IMR-90 (cell line): Measurements from ENCODE around the gene MKRN2OS. TPM values are rescaled to one million over a fixed set of nuclear protein-coding genes. Genes with fewer than 3 reads are reported as not detected.
A peak's percentile ranks its signal among the peaks of the same experiment; 100 is the strongest.

Experiments
- ATAC-seq: fragments of 200-7000 bp; cut with Tn5 transposase; 2 replicates; pipeline ENCODE4 v1.9.1; 2020; ENCODE audit warnings: low read depth, mild to moderate bottlenecking, moderate library complexity
- BruUV-seq: library from RNA; stranded (reverse); fragments of 400-500 nt; replicated peaks from 2 replicates; lab custom pipeline; 2021; lab: Mats Ljungman, UMichigan
- CTCF ChIA-PET: fragments of 300-600 bp; formaldehyde crosslinking; extraction: SDS; loops from one replicate; lab custom pipeline; 2021; ENCODE audit warnings: antibody characterized with exemption; lab: Yijun Ruan, JAX
- POLR2A ChIA-PET: fragments of 300-600 bp; sonication (Branson Sonifier 250); formaldehyde crosslinking; loops from one replicate; lab custom pipeline; 2022; ENCODE audit warnings: antibody characterized with exemption; ENCODE audit not compliant: unreplicated experiment; lab: Charles Lee
- DNase-seq: peaks from one replicate; pipeline ENCODE4 v3.0.0; 2013
- H2AFZ ChIP-seq: replicated peaks from 2 replicates; pipeline ENCODE3; 2013; ENCODE audit warnings: low read length, mild to moderate bottlenecking; ENCODE audit not compliant: poor library complexity
- H2AK5ac ChIP-seq: 2 replicates; pipeline ENCODE4 v1.6.1; 2013; ENCODE audit warnings: low read depth, low read length, inconsistent platforms
- H2AK9ac ChIP-seq: replicated peaks from 2 replicates; pipeline ENCODE3; 2013; ENCODE audit warnings: mild to moderate bottlenecking, low read depth, low read length, moderate library complexity; ENCODE audit not compliant: poor library complexity
- H2BK120ac ChIP-seq: 2 replicates; pipeline ENCODE4 v1.6.1; 2013; ENCODE audit warnings: low read depth, low read length, inconsistent platforms
- H2BK15ac ChIP-seq: 3 replicates; pipeline ENCODE4 v1.6.1; 2013; ENCODE audit warnings: low read depth, low read length, inconsistent platforms
- H2BK20ac ChIP-seq: 2 replicates; pipeline ENCODE4 v1.6.1; 2013; ENCODE audit warnings: low read depth, mild to moderate bottlenecking, inconsistent platforms, low read length, moderate library complexity
- H2BK5ac ChIP-seq: 2 replicates; pipeline ENCODE4 v1.6.1; 2013; ENCODE audit warnings: mild to moderate bottlenecking, low read depth, low read length, inconsistent platforms; ENCODE audit not compliant: poor library complexity, severe bottlenecking
- H3K14ac ChIP-seq: replicated peaks from 2 replicates; pipeline ENCODE4 v1.6.1; 2013; ENCODE audit warnings: low read depth, low read length, inconsistent platforms
- H3K18ac ChIP-seq: 2 replicates; pipeline ENCODE4 v1.6.1; 2013; ENCODE audit warnings: low read depth, low read length, control low read depth
- H3K23ac ChIP-seq: 2 replicates; pipeline ENCODE4 v1.6.1; 2013; ENCODE audit warnings: low read depth, low read length, inconsistent platforms
- H3K27ac ChIP-seq: 2 replicates; pipeline ENCODE4 v1.5.1; 2013; ENCODE audit warnings: mild to moderate bottlenecking, control low read depth, low read length; ENCODE audit not compliant: insufficient read depth
- H3K27me3 ChIP-seq: 2 replicates; pipeline ENCODE4 v1.6.1; 2013; ENCODE audit warnings: low read length; ENCODE audit not compliant: control insufficient read depth, insufficient read depth
- H3K36me3 ChIP-seq: 2 replicates; pipeline ENCODE4 v1.6.1; 2013; ENCODE audit warnings: low read length, mixed read lengths; ENCODE audit not compliant: control insufficient read depth, insufficient read depth
- H3K4ac ChIP-seq: 2 replicates; pipeline ENCODE4 v1.6.1; 2013; ENCODE audit warnings: low read depth, low read length, inconsistent platforms
- H3K4me1 ChIP-seq: 2 replicates; pipeline ENCODE4 v1.6.1; 2013; ENCODE audit warnings: low read length, mixed read lengths; ENCODE audit not compliant: control insufficient read depth, insufficient read depth
- H3K4me2 ChIP-seq: 2 replicates; pipeline ENCODE4 v1.6.1; 2013; ENCODE audit warnings: low read depth, mild to moderate bottlenecking, control low read depth, low read length, moderate library complexity
- H3K4me3 ChIP-seq: 2 replicates; pipeline ENCODE4 v1.5.1; 2013; ENCODE audit warnings: low read depth, mild to moderate bottlenecking, control low read depth, low read length, moderate library complexity; ENCODE audit not compliant: insufficient read depth
- H3K56ac ChIP-seq: 2 replicates; pipeline ENCODE4 v1.6.1; 2013; ENCODE audit warnings: low read length, inconsistent platforms; ENCODE audit not compliant: insufficient read depth; ENCODE audit errors: extremely low read depth
- H3K79me1 ChIP-seq, 2 experiments: 2 replicates each; pipeline ENCODE4 v1.6.1; 2013; ENCODE audit warnings: low read length in 2 of 2, inconsistent platforms in 1 of 2, low read depth in 1 of 2
- H3K9ac ChIP-seq: 2 replicates; pipeline ENCODE4 v1.6.1; 2013; ENCODE audit warnings: low read depth, low read length, control low read depth
- H3K9me1 ChIP-seq: 2 replicates; pipeline ENCODE4 v1.6.1; 2013; ENCODE audit warnings: low read length, inconsistent platforms; ENCODE audit not compliant: insufficient read depth
- H3K9me3 ChIP-seq: 2 replicates; pipeline ENCODE4 v1.6.1; 2013; ENCODE audit warnings: low read length; ENCODE audit not compliant: control insufficient read depth, insufficient read depth
- H4K20me1 ChIP-seq: 2 replicates; pipeline ENCODE4 v1.6.1; 2013; ENCODE audit warnings: low read length, inconsistent platforms; ENCODE audit not compliant: insufficient read depth
- H4K5ac ChIP-seq: 2 replicates; pipeline ENCODE4 v1.6.1; 2013; ENCODE audit warnings: mild to moderate bottlenecking, low read depth, low read length, control low read depth
- H4K8ac ChIP-seq, 2 experiments: 2 replicates each; pipeline ENCODE4 v1.6.1; 2013; ENCODE audit warnings: low read depth in 2 of 2, low read length in 2 of 2, control low read depth in 1 of 2, inconsistent platforms in 1 of 2
- H4K91ac ChIP-seq: 2 replicates; pipeline ENCODE4 v1.6.1; 2013; ENCODE audit warnings: low read depth, low read length, inconsistent platforms; ENCODE audit not compliant: insufficient read depth
- CHD1 ChIP-seq: IDR thresholded peaks from 2 replicates; pipeline ENCODE4 v1.6.1; 2012; ENCODE audit warnings: low read depth, low read length, improper control_type of control experiment
- MAFK ChIP-seq: IDR thresholded peaks from 2 replicates; pipeline ENCODE4 v1.6.1; 2012; ENCODE audit warnings: low read depth, low read length, improper control_type of control experiment
- NFE2L2 ChIP-seq: fragments of 150-350 bp; IDR thresholded peaks from 2 replicates; pipeline ENCODE4 v1.6.1; 2016; ENCODE audit warnings: low read depth, mild to moderate bottlenecking, low read length
- WGBS, 2 experiments: methylation state at CpG; one replicate each; pipeline versions ENCODE4 v1.1.5 to v1.1.7; 2013; ENCODE audit warnings: missing lambda C conversion rate in 2 of 2; ENCODE audit not compliant: insufficient read length in 1 of 2; ENCODE audit errors: extremely low coverage in 2 of 2; 5-methylcytosine and 5-hydroxymethylcytosine counted together
- dilution Hi-C: fragments of 300-500 bp; cut with HindIII; formaldehyde crosslinking; loops from one replicate; pipeline ENCODE4 v1.14.3; 2018; ENCODE audit warnings: low sequenced_read_pairs; ENCODE audit not compliant: unreplicated experiment
- in situ Hi-C: fragments of 300-500 bp; cut with MboI; formaldehyde crosslinking; loops from 3 replicates; pipeline ENCODE4 v1.14.3; 2019; ENCODE audit warnings: low sequenced_read_pairs, inconsistent platforms, mixed read lengths
- intact Hi-C: fragments of 100-400 bp; cut with micrococcal nuclease; formaldehyde crosslinking; loops from 2 replicates; pipeline ENCODE4 v1.10.0; 2022
- polyA plus RNA-seq, 3 experiments: library from polyadenylated mRNA; depleted of rRNA; stranded (reverse); fragments of >200 nt; gene quantifications; 2 replicates each; pipeline ENCODE4 v1.2.3, GENCODE V29; 2012; ENCODE audit warnings: low replicate concordance in 1 of 3
- total RNA-seq: library from RNA; depleted of rRNA; stranded (reverse); fragments of >200 nt; gene quantifications from 2 replicates; pipeline ENCODE4 v1.2.3, GENCODE V29; 2012

Gene MKRN2OS
- total and polyA plus RNA-seq, 2 of the 4 experiments (the other 2 are of a cell fraction) = not detected

- H3K4me2 ChIP-seq = no peak overlapping the region
- no peak overlapping the region for H3K9ac ChIP-seq
- ChIA-PET POLR2A (no interaction called here), CTCF (no interaction called here)
- peaks cover 6% of the 10 kb centered on the region; the same call in 1 of the 2 replicates for H4K20me1 ChIP-seq
- in situ Hi-C loops = no loop called here
- no peak overlapping the region for H2BK20ac ChIP-seq
- H3K14ac ChIP-seq = 0 out of 2 replicates have a peak overlapping the region, but pooled peaks have one; percentile 19
- peak overlapping the region; percentile 77 for H2AK5ac ChIP-seq
- no peak overlapping the region for H2BK15ac ChIP-seq
- H3K4ac ChIP-seq = 0 out of 2 replicates have a peak overlapping the region, but pooled peaks have one; percentile 46
- H4K91ac ChIP-seq = peak overlapping the region; percentile 18; the same call in 1 of the 2 replicates
- ATAC-seq (no peak), DNase-seq (no peak)
- dilution Hi-C loops = no loop called here
- peaks cover 0 to 8% of the 10 kb centered on the region in 2 experiments; a peak in 2 of 4 replicates for H3K79me1 ChIP-seq
- TF ChIP-seq NFE2L2 (no peak), MAFK (no peak), CHD1 (no peak)
- H4K8ac ChIP-seq = no peak overlapping the region
- BruUV-seq = no TSS peak
- no CpG with 5 or more reads among the region's 3 CpGs for WGBS, 2 experiments
- H3K23ac ChIP-seq = no peak overlapping the region
- no peak overlapping the region for H2BK5ac ChIP-seq
- H3K9me3 ChIP-seq = no peaks in the 10 kb centered on the region
- no peaks in the 10 kb centered on the region for H3K27me3 ChIP-seq
- H3K36me3 ChIP-seq = peaks cover 1% of the 10 kb centered on the region; the same call in 1 of the 2 replicates
- no peak overlapping the region for H3K18ac ChIP-seq
- H3K9me1 ChIP-seq = peaks cover 16% of the 10 kb centered on the region
- H4K5ac ChIP-seq = no peak overlapping the region
- no peak overlapping the region for H2AK9ac ChIP-seq
- no peak overlapping the region for H3K4me3 ChIP-seq
- no peak overlapping the region for H3K56ac ChIP-seq
- H3K27ac ChIP-seq = peak overlapping the region; percentile 26; the same call in 1 of the 2 replicates
- H3K4me1 ChIP-seq = peaks cover 12% of the 10 kb centered on the region
- intact Hi-C loops = loop anchor here (1.0 to 5.0 kb wide), 2 partner anchors 48 to 374 kb away; partner anchors contain the start of gene MKRN2
- H2AFZ ChIP-seq = no peak overlapping the region
- H2BK120ac ChIP-seq = no peak overlapping the region
Measured at GRCh38 chr3:12509466-12509865, 35.8 kb downstream of the MKRN2OS start.
